Measurements from ENCODE around the gene LRRK2. TPM values are rescaled to one million over a fixed set of nuclear protein-coding genes. Genes with fewer than 3 reads are reported as not detected.

The LRRK2 gene
- total and polyA plus RNA-seq, 4 donors, result 1.5 to 11.5 (median 4.9) TPM

DNA sequence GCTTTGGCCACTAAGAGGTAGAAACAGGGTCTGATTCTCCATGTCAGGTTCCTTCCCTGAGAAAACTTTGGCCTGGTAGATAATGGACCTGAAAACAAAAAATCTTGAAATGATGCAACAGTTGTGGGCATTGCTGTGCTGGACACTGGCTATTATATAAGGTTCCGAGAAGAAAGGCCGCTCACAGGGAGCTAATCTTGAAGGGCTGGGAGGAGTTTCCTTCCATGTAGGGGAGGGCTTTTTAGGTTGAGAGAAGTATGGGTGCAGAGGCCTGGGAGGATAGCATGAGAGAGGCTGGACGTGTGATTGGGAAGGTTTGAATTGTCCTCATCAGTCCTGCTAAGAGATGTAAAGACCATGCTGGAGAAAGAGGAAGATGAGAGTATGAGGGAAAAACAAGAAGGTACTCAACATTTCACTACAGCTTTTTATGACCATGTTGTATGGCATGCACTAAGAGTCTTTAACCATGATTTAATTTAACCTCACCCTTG, 11.6 kb downstream of the LRRK2 start:
- Histone ChIP-seq H3K4me1 (ENCODE audit: control insufficient read depth in 4 of 4, insufficient read depth in 4 of 4, low read length in 3 of 4) (no peaks in the 10 kb centered on the region), H3K27ac (ENCODE audit: low read depth in 1 of 2, low read length in 2 of 2) (no peak overlapping the region), H3K36me3 (ENCODE audit: control insufficient read depth in 4 of 4, insufficient read depth in 3 of 4, low read depth in 1 of 4, low read length in 3 of 4) (peaks cover 0 to 13% (median 5%) of the 10 kb centered on the region in 4 donors), H3K9ac (ENCODE audit: low read depth in 1 of 2, low read length in 2 of 2) (no peak overlapping the region), H3K27me3 (ENCODE audit: control insufficient read depth in 4 of 4, insufficient read depth in 4 of 4, low read length in 3 of 4) (no peaks in the 10 kb centered on the region), H3K4me3 (ENCODE audit: low read depth in 1 of 3, low read length in 3 of 3) (no peak overlapping the region), H3K9me3 (ENCODE audit: control insufficient read depth in 4 of 4, low read length in 3 of 4) (no peaks in the 10 kb centered on the region)
- TF ChIP-seq, protein P1, sequence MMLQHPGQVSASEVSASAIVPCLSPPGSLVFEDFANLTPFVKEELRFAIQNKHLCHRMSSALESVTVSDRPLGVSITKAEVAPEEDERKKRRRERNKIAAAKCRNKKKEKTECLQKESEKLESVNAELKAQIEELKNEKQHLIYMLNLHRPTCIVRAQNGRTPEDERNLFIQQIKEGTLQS (IDR thresholded peaks at IDR 0.05), result no peak
- TF ChIP-seq, protein P2, sequence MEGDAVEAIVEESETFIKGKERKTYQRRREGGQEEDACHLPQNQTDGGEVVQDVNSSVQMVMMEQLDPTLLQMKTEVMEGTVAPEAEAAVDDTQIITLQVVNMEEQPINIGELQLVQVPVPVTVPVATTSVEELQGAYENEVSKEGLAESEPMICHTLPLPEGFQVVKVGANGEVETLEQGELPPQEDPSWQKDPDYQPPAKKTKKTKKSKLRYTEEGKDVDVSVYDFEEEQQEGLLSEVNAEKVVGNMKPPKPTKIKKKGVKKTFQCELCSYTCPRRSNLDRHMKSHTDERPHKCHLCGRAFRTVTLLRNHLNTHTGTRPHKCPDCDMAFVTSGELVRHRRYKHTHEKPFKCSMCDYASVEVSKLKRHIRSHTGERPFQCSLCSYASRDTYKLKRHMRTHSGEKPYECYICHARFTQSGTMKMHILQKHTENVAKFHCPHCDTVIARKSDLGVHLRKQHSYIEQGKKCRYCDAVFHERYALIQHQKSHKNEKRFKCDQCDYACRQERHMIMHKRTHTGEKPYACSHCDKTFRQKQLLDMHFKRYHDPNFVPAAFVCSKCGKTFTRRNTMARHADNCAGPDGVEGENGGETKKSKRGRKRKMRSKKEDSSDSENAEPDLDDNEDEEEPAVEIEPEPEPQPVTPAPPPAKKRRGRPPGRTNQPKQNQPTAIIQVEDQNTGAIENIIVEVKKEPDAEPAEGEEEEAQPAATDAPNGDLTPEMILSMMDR (IDR thresholded peaks at IDR 0.05; ENCODE audit: low read depth, low read length, missing input control), result no peak
- TF ChIP-seq RAD21 (IDR thresholded peaks at IDR 0.05), result no peak
- no peak for TF ChIP-seq FOXA2 (IDR thresholded peaks at IDR 0.05)
- TF ChIP-seq TAF1 (conservative IDR thresholded peaks at IDR 0.05), result no peak
- TF ChIP-seq HNF4G (IDR thresholded peaks at IDR 0.05), result no peak
- TF ChIP-seq JUND (IDR thresholded peaks at IDR 0.05), result no peak
- 91% methylated on average over 3 of the region's 3 CpGs for WGBS
- no peak for DNase-seq (ENCODE audit: low spot score)

DNA sequence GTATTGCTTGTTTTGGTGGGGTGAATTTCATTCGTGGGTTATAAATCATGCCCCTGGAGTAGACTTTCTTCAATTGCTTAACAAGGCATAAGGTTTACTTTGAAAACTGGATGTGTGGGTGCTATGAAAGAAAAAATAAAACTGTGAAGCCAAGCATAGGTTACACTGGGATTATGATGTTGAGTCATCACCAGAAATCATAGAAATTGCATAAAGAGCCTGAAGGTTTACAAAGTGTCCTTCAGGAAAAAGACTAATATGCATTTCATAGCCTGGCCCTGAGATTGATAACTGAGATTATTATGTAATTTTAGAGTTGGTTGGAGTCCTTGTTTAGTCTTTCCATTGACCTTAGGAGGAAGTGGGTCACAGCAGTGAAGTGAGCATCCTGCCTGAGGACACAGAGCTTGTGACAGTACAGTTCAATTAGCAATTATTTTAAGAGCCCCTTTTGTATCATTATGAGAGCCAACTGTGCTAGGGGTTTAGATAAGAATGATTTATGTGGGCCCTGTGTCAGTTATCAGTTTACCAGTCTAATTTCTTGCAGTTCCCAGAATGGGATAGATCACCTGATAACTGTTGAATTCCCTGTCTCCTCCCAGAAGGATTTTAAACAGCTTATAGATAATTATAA, 13.6 kb downstream of the LRRK2 start:
- WGBS, result 51% methylated on average over 1 of the region's 1 CpG
- Histone ChIP-seq H3K4me3 (ENCODE audit: low read depth in 1 of 3, low read length in 3 of 3) (no peak overlapping the region), H3K9me3 (ENCODE audit: control insufficient read depth in 4 of 4, low read length in 3 of 4) (no peaks in the 10 kb centered on the region), H3K36me3 (ENCODE audit: control insufficient read depth in 4 of 4, insufficient read depth in 3 of 4, low read depth in 1 of 4, low read length in 3 of 4) (peaks cover 0 to 10% (median 5%) of the 10 kb centered on the region in 4 donors), H3K4me1 (ENCODE audit: control insufficient read depth in 4 of 4, insufficient read depth in 4 of 4, low read length in 3 of 4) (peaks cover 0 to 9% (median 0%) of the 10 kb centered on the region in 4 donors), H3K27me3 (ENCODE audit: control insufficient read depth in 4 of 4, insufficient read depth in 4 of 4, low read length in 3 of 4) (no peaks in the 10 kb centered on the region), H3K9ac (ENCODE audit: low read depth in 1 of 2, low read length in 2 of 2) (no peak overlapping the region), H3K27ac (ENCODE audit: low read depth in 1 of 2, low read length in 2 of 2) (no peak overlapping the region)
- no peak for DNase-seq (ENCODE audit: low spot score)
- TF ChIP-seq, protein P1 (IDR thresholded peaks at IDR 0.05), result no peak
- TF ChIP-seq RXRA (IDR thresholded peaks at IDR 0.05) (no peak), HNF4A (conservative IDR thresholded peaks at IDR 0.05) (no peak), JUND (IDR thresholded peaks at IDR 0.05) (no peak), RAD21 (IDR thresholded peaks at IDR 0.05) (no peak), SP1 (IDR thresholded peaks at IDR 0.05) (no peak), FOXA1 (IDR thresholded peaks at IDR 0.05) (no peak), GABPA (IDR thresholded peaks at IDR 0.05 in 1 of 2, conservative IDR thresholded peaks at IDR 0.05 in 1 of 2) (no peak), HNF4G (IDR thresholded peaks at IDR 0.05) (no peak), TAF1 (conservative IDR thresholded peaks at IDR 0.05) (no peak), YY1 (IDR thresholded peaks at IDR 0.05) (no peak), FOXA2 (IDR thresholded peaks at IDR 0.05) (no peak), EGR1 (IDR thresholded peaks at IDR 0.05; ENCODE audit: low read depth in 2 of 2) (no peak), NR2F2 (IDR thresholded peaks at IDR 0.05) (no peak)
- TF ChIP-seq, protein P3, sequence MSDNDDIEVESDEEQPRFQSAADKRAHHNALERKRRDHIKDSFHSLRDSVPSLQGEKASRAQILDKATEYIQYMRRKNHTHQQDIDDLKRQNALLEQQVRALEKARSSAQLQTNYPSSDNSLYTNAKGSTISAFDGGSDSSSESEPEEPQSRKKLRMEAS (IDR thresholded peaks at IDR 0.05), result no peak
- TF ChIP-seq, protein P2 (IDR thresholded peaks at IDR 0.05; ENCODE audit: low read depth, low read length, missing input control), result no peak
- TF ChIP-seq, protein P4, sequence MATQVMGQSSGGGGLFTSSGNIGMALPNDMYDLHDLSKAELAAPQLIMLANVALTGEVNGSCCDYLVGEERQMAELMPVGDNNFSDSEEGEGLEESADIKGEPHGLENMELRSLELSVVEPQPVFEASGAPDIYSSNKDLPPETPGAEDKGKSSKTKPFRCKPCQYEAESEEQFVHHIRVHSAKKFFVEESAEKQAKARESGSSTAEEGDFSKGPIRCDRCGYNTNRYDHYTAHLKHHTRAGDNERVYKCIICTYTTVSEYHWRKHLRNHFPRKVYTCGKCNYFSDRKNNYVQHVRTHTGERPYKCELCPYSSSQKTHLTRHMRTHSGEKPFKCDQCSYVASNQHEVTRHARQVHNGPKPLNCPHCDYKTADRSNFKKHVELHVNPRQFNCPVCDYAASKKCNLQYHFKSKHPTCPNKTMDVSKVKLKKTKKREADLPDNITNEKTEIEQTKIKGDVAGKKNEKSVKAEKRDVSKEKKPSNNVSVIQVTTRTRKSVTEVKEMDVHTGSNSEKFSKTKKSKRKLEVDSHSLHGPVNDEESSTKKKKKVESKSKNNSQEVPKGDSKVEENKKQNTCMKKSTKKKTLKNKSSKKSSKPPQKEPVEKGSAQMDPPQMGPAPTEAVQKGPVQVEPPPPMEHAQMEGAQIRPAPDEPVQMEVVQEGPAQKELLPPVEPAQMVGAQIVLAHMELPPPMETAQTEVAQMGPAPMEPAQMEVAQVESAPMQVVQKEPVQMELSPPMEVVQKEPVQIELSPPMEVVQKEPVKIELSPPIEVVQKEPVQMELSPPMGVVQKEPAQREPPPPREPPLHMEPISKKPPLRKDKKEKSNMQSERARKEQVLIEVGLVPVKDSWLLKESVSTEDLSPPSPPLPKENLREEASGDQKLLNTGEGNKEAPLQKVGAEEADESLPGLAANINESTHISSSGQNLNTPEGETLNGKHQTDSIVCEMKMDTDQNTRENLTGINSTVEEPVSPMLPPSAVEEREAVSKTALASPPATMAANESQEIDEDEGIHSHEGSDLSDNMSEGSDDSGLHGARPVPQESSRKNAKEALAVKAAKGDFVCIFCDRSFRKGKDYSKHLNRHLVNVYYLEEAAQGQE (IDR thresholded peaks at IDR 0.05), result no peak
- TF ChIP-seq, protein P5, sequence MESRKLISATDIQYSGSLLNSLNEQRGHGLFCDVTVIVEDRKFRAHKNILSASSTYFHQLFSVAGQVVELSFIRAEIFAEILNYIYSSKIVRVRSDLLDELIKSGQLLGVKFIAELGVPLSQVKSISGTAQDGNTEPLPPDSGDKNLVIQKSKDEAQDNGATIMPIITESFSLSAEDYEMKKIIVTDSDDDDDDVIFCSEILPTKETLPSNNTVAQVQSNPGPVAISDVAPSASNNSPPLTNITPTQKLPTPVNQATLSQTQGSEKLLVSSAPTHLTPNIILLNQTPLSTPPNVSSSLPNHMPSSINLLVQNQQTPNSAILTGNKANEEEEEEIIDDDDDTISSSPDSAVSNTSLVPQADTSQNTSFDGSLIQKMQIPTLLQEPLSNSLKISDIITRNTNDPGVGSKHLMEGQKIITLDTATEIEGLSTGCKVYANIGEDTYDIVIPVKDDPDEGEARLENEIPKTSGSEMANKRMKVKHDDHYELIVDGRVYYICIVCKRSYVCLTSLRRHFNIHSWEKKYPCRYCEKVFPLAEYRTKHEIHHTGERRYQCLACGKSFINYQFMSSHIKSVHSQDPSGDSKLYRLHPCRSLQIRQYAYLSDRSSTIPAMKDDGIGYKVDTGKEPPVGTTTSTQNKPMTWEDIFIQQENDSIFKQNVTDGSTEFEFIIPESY (IDR thresholded peaks at IDR 0.05), result no peak

All from liver (tissue), 9 donors.